Gastroesophageal sphincter (tissue), 4 donors: Measurements from ENCODE around the gene OPRL1. TPM values are rescaled to one million over a fixed set of nuclear protein-coding genes. Genes with fewer than 3 reads are reported as not detected.

Experiments
- ATAC-seq: fragments of 150-250 bp; one replicate; pipeline ENCODE4 v1.9.1; 2016; ENCODE audit warnings: mild to moderate bottlenecking, moderate library complexity
- H3K27ac ChIP-seq, 4 donors: fragments of 200-600 bp; sonication (generic) in 3 of 4; 1 replicate in 3 of 4; 2 replicates in 1 of 4; pipeline ENCODE4 v1.5.1; 2016 to 2019
- H3K27me3 ChIP-seq: fragments of 200-600 bp; sonication (generic); one replicate; pipeline ENCODE4 v1.5.1; 2019
- H3K36me3 ChIP-seq, 2 donors: fragments of 200-600 bp; sonication (generic); one replicate each; pipeline ENCODE4 v1.5.1; 2019; ENCODE audit warnings: control low read depth in 1 of 2
- H3K4me1 ChIP-seq, 3 donors: fragments of 200-600 bp; sonication (generic); 1 replicate in 2 of 3; 2 replicates in 1 of 3; pipeline ENCODE4 v1.5.1; 2016 to 2019; ENCODE audit warnings: control low read depth in 2 of 3
- H3K4me3 ChIP-seq, 2 donors: fragments of 200-600 bp; sonication (generic); one replicate each; pipeline ENCODE4 v1.5.1; 2019; ENCODE audit warnings: mild to moderate bottlenecking in 1 of 2, moderate library complexity in 1 of 2
- H3K9me3 ChIP-seq, 3 donors: fragments of 200-600 bp; sonication (generic); one replicate each; pipeline ENCODE4 v1.5.1; 2017 to 2019; ENCODE audit warnings: control low read depth in 2 of 3
- CTCF ChIP-seq, 4 experiments: fragments of 200-600 bp in 2 of 4; fragments of 450-650 bp in 2 of 4; sonication (generic) in 1 of 4; IDR thresholded peaks; one replicate each; pipeline ENCODE4 v1.5.1; 2017 to 2019; ENCODE audit warnings: antibody characterized with exemption in 4 of 4, mild to moderate bottlenecking in 2 of 4, moderate library complexity in 2 of 4
- EP300 ChIP-seq: sonication (generic); formaldehyde crosslinking; IDR thresholded peaks from one replicate; pipeline ENCODE4 v1.6.1; 2017; ENCODE audit warnings: antibody characterized with exemption, mild to moderate bottlenecking
- POLR2A ChIP-seq, 2 donors: fragments of 450-650 bp; IDR thresholded peaks; one replicate each; pipeline ENCODE4 v1.6.1; 2017; ENCODE audit warnings: antibody characterized with exemption in 2 of 2, mild to moderate bottlenecking in 2 of 2, moderate library complexity in 1 of 2
- POLR2AphosphoS5 ChIP-seq: sonication (generic); formaldehyde crosslinking; IDR thresholded peaks from one replicate; pipeline ENCODE4 v1.6.1; 2017; ENCODE audit warnings: antibody characterized with exemption
- WGBS, 2 donors: methylation state at CpG; one replicate each; pipeline ENCODE4 v1.1.5; 2018; ENCODE audit warnings: low coverage in 1 of 2; 5-methylcytosine and 5-hydroxymethylcytosine counted together
- total RNA-seq, 4 donors: library from RNA; depleted of rRNA; stranded (reverse); fragments of >200 nt; gene quantifications; one replicate each; pipeline ENCODE4 v1.1.0, GENCODE V29; 2016

Gene OPRL1
- total RNA-seq, 4 donors from 2014 or later = 0.50 to 1.1 (median 0.66) TPM

- no peak for ATAC-seq
- H3K9me3 ChIP-seq = no peaks in the 10 kb centered on the region
- H3K27ac ChIP-seq = no peak overlapping the region
- H3K4me3 ChIP-seq = no peak overlapping the region
- peaks cover 86% of the 10 kb centered on the region for H3K27me3 ChIP-seq
- TF ChIP-seq POLR2A (IDR thresholded peaks at IDR 0.05) = no peak
- no peak for TF ChIP-seq CTCF (IDR thresholded peaks at IDR 0.05)
- no peak for TF ChIP-seq POLR2AphosphoS5
- TF ChIP-seq EP300 = no peak
- H3K4me1 ChIP-seq = peaks cover 0 to 13% (median 7%) of the 10 kb centered on the region in 3 donors
- no peaks in the 10 kb centered on the region for H3K36me3 ChIP-seq
- WGBS, 2 donors = 61% methylated on average over 4 of the region's 25 CpGs; no CpG with 5 or more reads in 1 of the 2 donors
Measured at GRCh38 chr20:64104667-64105451, 25.0 kb downstream of the OPRL1 start.

- Histone ChIP-seq H3K36me3 (no peaks in the 10 kb centered on the region), H3K4me3 (no peak overlapping the region), H3K9me3 (no peaks in the 10 kb centered on the region), H3K4me1 (peaks cover 0 to 13% (median 7%) of the 10 kb centered on the region in 3 donors), H3K27ac (no peak overlapping the region), H3K27me3 (peaks cover 75% of the 10 kb centered on the region)
- no peak for TF ChIP-seq EP300
- WGBS, 2 donors = 86 to 95% methylated on average over 10 to 15 of the region's 39 CpGs
- ATAC-seq = no peak
Measured at GRCh38 chr20:64105846-64106434, 26.1 kb downstream of the OPRL1 start.

GRCh38 chr20:64106435-64106961 is 26.6 kb downstream of the OPRL1 start:
- no peak for TF ChIP-seq EP300
- no peak for TF ChIP-seq POLR2AphosphoS5
- no peak for TF ChIP-seq POLR2A (IDR thresholded peaks at IDR 0.05)
- no peak for TF ChIP-seq CTCF (IDR thresholded peaks at IDR 0.05)
- H3K27ac ChIP-seq = no peak overlapping the region
- H3K36me3 ChIP-seq = no peaks in the 10 kb centered on the region
- peaks cover 69% of the 10 kb centered on the region for H3K27me3 ChIP-seq
- peaks cover 0 to 13% (median 7%) of the 10 kb centered on the region in 3 donors for H3K4me1 ChIP-seq
- no peak overlapping the region for H3K4me3 ChIP-seq
- 91 to 93% methylated on average over 2 to 4 of the region's 28 CpGs for WGBS, 2 donors
- no peaks in the 10 kb centered on the region for H3K9me3 ChIP-seq
- ATAC-seq = no peak

- WGBS, 2 donors = 29 to 75% methylated on average over 5 to 7 of the region's 22 CpGs
- no peaks in the 10 kb centered on the region for H3K9me3 ChIP-seq
- TF ChIP-seq POLR2A (IDR thresholded peaks at IDR 0.05) (no peak), POLR2AphosphoS5 (no peak), EP300 (no peak), CTCF (IDR thresholded peaks at IDR 0.05) (no peak)
- no peak for ATAC-seq
- no peaks in the 10 kb centered on the region for H3K36me3 ChIP-seq
- no peak within 1 kb of the TSS for H3K27ac ChIP-seq
- H3K27me3 ChIP-seq = peaks cover 63% of the 10 kb centered on the region
- H3K4me3 ChIP-seq = no peak within 1 kb of the TSS
- peaks cover 0 to 7% (median 3%) of the 10 kb centered on the region in 3 donors for H3K4me1 ChIP-seq
Measured at GRCh38 chr20:64106981-64107735, 27.3 kb downstream of the OPRL1 start, which contains the start of gene NPBWR2. Gene NPBWR2, minus strand, starts transcription at chr20:64107565. Its CDS starts 734 bp downstream, at chr20:64106831.
